ENCODE results near the gene PWWP2B. TPM values are rescaled to one million over a fixed set of nuclear protein-coding genes. Genes with fewer than 3 reads are reported as not detected.

The PWWP2B gene
- total RNA-seq, 1 donor from 2014 or later: 24.2 TPM

DNA sequence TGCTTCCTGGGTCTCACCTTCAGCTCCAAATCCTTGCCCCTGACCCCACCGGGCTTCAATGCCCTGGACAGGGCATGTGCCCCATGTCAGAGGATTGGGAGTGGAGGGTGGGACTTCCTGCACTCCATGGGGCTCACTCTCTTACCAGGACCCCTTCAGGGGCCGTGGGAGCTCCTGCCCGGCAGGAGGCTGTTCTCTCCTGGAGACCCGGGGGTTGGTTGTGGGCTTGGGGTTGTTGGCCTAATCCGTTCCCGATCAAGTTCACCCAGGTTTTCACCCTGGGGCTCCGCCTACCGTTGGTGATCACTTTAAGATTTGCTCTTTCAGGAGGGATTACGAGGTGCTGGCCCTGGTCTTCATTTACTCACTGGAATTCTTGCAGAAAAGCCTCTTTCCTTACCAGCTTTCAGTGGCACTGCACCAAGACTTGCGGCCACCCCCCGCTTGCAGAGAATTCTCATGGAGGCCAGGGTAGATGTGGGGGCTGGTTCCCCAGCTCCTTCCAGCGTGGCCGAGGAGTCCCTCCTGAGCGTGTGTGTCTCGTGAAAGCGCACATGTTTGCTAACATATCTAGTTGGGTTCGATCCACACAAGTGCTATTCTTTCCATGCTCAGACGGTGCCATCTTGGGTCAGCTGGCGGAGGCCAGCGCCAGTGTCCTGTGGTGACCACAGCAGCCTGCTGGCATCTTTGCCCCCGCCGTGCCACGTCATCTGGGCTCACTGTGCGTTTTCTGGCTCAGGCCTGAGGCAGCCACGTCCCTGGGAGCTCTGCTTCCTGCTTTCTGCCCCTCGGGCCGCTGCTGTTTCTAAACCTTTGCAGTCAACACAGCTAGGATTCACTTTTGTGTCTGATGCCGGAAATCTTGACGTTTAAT lies 15.6 kb downstream of the PWWP2B start:
- TF ChIP-seq, protein P1, sequence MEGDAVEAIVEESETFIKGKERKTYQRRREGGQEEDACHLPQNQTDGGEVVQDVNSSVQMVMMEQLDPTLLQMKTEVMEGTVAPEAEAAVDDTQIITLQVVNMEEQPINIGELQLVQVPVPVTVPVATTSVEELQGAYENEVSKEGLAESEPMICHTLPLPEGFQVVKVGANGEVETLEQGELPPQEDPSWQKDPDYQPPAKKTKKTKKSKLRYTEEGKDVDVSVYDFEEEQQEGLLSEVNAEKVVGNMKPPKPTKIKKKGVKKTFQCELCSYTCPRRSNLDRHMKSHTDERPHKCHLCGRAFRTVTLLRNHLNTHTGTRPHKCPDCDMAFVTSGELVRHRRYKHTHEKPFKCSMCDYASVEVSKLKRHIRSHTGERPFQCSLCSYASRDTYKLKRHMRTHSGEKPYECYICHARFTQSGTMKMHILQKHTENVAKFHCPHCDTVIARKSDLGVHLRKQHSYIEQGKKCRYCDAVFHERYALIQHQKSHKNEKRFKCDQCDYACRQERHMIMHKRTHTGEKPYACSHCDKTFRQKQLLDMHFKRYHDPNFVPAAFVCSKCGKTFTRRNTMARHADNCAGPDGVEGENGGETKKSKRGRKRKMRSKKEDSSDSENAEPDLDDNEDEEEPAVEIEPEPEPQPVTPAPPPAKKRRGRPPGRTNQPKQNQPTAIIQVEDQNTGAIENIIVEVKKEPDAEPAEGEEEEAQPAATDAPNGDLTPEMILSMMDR (IDR thresholded peaks at IDR 0.05; ENCODE audit: unreplicated experiment): no peak
- H3K36me3 Mint-ChIP-seq: no peaks in the 10 kb centered on the region
- H3K4me1 Mint-ChIP-seq: peaks cover 75% of the 10 kb centered on the region
- peak overlapping the region; percentile 98 for H3K27ac Mint-ChIP-seq
- H3K27me3 Mint-ChIP-seq (ENCODE audit: low read depth): no peaks in the 10 kb centered on the region
- no peaks in the 10 kb centered on the region for H3K9me3 Mint-ChIP-seq
- DNase-seq (ENCODE audit: low spot score in 2 of 2, unreplicated experiment in 2 of 2): no peak
- H3K4me3 Mint-ChIP-seq: no peak overlapping the region

DNA sequence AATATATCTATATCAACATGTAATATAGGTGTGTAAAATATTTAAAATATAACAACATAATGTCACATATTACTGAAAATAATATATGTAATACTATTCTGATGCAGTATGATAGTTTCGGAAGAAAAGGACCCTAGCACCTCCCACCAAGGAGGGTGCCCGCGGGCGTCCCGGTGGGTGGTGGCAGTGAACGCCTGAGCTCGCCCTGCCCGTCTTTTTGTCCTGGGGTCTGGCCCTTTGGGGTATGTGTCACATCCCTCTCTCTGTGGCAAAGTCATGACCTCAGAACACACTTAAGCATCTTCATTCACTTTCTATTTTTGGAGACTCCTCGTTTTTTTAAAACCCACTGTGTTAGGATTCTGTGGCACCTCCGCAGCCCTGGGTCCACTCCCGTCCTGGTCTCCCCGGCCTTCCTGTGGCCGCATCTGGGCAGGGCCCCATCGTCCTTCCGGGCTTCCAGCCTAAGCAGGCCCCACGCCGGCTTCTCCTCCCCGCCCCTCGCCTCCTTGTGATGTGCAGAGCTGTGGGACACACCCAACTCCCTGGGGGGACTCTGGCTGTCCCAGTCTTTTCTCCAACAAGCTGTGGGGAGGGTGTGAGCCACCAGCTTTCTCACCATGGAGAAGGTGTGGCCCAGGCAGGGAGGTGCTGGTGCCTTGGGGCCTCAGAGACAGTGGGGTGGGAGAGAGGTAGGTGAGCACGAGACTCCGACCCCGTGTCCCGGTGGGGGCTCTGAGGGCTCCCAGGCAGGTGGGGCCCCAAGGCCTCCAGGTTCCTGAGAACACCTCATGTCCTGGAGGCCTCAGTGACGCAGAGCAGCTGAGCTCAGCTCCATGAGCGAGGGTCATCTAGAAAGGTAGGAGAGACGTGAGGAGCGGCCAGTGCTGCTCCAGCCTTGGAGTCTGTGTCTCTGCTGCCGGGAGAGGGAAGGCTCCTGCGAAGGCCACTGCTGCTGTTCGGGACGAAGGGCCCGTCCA lies 16.5 kb downstream of the PWWP2B start:
- no peak for DNase-seq (ENCODE audit: low spot score in 2 of 2, unreplicated experiment in 2 of 2)
- no peaks in the 10 kb centered on the region for H3K9me3 Mint-ChIP-seq
- TF ChIP-seq, protein P1 (IDR thresholded peaks at IDR 0.05; ENCODE audit: unreplicated experiment): no peak
- no peaks in the 10 kb centered on the region for H3K36me3 Mint-ChIP-seq
- H3K4me3 Mint-ChIP-seq: no peak overlapping the region
- peak overlapping the region; percentile 76 for H3K27ac Mint-ChIP-seq
- peaks cover 71% of the 10 kb centered on the region for H3K4me1 Mint-ChIP-seq
- no peaks in the 10 kb centered on the region for H3K27me3 Mint-ChIP-seq (ENCODE audit: low read depth)

DNA sequence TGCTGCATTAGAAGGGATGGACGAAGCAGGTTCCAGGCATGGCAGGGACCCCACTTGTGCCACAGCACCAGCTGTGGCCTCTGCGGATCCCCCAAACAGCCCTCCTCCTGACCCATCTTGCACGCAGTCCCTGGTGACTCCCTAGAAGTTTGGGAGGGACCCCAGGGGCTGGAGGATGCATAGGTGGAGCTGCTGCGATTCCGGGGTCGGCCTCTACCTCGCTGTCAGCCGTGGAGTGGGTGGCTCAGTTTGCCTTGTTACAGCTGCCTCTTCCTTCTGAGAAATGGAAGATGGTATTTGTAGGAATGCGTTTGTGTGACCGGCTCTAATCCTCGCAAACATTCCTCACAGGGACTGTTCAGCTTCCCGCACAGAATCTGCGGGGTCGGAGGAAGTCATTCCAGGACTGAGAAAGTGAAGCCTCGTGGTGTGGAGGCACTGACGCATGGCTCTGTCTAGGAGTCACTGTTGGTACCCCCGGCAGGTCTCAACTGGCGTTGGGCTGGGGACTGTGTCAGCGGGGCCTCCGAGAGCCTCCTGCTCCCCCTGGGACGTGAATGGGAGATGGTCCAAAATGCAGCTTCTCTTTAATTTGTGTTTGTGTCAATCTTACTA lies 17.5 kb downstream of the PWWP2B start:
- Mint-ChIP-seq H3K4me1 (peaks cover 71% of the 10 kb centered on the region), H3K4me3 (no peak overlapping the region), H3K27me3 (ENCODE audit: low read depth) (no peaks in the 10 kb centered on the region), H3K36me3 (no peaks in the 10 kb centered on the region), H3K27ac (peak overlapping the region; percentile 76), H3K9me3 (no peaks in the 10 kb centered on the region)
- no peak for DNase-seq (ENCODE audit: low spot score in 2 of 2, unreplicated experiment in 2 of 2)
- TF ChIP-seq, protein P1 (IDR thresholded peaks at IDR 0.05; ENCODE audit: unreplicated experiment): no peak

DNA sequence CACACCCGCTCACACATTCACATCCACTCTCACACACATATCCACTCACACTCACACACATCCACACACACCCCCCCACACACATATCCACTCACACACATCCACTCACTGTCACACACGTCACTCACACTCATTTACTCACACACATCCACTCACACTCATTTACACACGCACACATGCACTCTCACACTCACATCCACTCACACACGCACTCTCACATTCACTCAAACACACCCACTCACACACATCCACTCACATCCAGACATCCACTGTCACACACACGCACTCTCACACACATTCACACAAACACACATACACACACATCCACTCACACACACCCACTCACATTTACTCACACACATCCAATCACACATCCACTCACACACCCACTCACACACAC lies 18.3 kb downstream of the PWWP2B start:
- DNase-seq (ENCODE audit: low spot score in 2 of 2, unreplicated experiment in 2 of 2): no peak
- Mint-ChIP-seq H3K4me1 (peaks cover 71% of the 10 kb centered on the region), H3K4me3 (no peak overlapping the region), H3K36me3 (no peaks in the 10 kb centered on the region), H3K27ac (peak overlapping the region; percentile 76), H3K27me3 (ENCODE audit: low read depth) (no peaks in the 10 kb centered on the region), H3K9me3 (no peaks in the 10 kb centered on the region)
- TF ChIP-seq, protein P1 (IDR thresholded peaks at IDR 0.05; ENCODE audit: unreplicated experiment): no peak

DNA sequence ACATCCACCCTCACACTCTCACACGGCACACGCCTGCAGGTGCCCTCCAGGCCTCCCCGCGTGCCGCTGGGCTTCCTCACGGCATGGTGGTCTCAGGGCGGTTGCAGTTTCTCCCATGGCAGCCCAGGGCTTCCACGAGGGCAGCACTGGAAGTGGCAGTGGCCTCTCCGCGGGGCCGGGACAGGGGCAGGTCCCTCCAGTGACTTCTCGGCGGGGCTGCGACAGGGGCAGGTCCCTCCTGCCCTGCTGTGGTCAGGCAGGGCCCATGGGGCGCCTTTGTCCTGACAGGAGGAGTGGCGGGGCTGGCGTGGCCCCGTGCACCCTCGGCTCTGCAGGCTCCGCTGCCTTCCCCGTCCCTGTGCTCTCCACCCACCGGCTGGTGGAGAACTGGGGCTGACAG lies 19.0 kb downstream of the PWWP2B start:
- H3K4me3 Mint-ChIP-seq: no peak overlapping the region
- H3K4me1 Mint-ChIP-seq: peaks cover 72% of the 10 kb centered on the region
- H3K27me3 Mint-ChIP-seq (ENCODE audit: low read depth): no peaks in the 10 kb centered on the region
- H3K9me3 Mint-ChIP-seq: no peaks in the 10 kb centered on the region
- TF ChIP-seq, protein P1 (IDR thresholded peaks at IDR 0.05; ENCODE audit: unreplicated experiment): no peak
- no peak overlapping the region for H3K27ac Mint-ChIP-seq
- no peak for DNase-seq (ENCODE audit: low spot score in 2 of 2, unreplicated experiment in 2 of 2)
- no peaks in the 10 kb centered on the region for H3K36me3 Mint-ChIP-seq
